ENCODE measurements around the gene LRRC49.
"Not testable (repeated sequence)": the region's sequence is repeated elsewhere in the genome, so short reads cannot be mapped to it uniquely, and the experiment has no call there.

The LRRC49 gene

DNA sequence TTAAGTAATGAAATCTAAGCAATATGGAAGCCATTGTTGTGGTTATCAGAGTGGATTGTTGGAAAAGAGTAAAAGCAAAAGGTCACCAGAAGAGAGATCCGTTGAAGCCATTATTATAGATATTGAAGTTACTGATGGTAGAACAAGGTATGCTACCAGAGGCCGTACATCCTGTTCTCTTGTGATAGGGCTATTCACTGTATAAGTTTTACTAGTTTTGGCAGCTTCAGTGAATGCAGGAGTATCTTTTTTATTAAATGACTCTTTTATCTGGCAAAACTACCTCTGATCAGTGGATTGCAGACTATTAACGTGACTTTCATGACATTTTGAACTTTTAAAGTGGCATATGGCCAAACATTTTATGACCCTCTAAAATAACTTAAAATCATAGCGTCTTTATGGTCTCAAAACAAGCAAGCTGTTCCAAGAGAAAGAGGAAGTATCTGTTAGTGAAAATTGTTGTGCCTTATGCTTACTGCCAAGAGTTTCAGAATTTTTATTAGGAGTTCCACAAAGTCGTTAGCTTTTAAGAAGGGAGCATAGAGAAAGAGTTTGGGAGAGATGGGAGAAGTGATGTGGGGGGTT, 102.9 kb downstream of the LRRC49 start:
- no peaks in the 10 kb centered on the region for H3K4me1 Mint-ChIP-seq
- H3K4me3 Mint-ChIP-seq: no peak overlapping the region
- TF ChIP-seq, protein P1, sequence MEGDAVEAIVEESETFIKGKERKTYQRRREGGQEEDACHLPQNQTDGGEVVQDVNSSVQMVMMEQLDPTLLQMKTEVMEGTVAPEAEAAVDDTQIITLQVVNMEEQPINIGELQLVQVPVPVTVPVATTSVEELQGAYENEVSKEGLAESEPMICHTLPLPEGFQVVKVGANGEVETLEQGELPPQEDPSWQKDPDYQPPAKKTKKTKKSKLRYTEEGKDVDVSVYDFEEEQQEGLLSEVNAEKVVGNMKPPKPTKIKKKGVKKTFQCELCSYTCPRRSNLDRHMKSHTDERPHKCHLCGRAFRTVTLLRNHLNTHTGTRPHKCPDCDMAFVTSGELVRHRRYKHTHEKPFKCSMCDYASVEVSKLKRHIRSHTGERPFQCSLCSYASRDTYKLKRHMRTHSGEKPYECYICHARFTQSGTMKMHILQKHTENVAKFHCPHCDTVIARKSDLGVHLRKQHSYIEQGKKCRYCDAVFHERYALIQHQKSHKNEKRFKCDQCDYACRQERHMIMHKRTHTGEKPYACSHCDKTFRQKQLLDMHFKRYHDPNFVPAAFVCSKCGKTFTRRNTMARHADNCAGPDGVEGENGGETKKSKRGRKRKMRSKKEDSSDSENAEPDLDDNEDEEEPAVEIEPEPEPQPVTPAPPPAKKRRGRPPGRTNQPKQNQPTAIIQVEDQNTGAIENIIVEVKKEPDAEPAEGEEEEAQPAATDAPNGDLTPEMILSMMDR (IDR thresholded peaks at IDR 0.05): no peak
- peaks cover 93% of the 10 kb centered on the region for H3K36me3 Mint-ChIP-seq (ENCODE audit: low read depth)
- H3K27me3 Mint-ChIP-seq (ENCODE audit: low read depth, poor library complexity): no peaks in the 10 kb centered on the region
- DNase-seq: no peak
- no peak overlapping the region for H3K27ac Mint-ChIP-seq
- H3K9me3 Mint-ChIP-seq: peaks cover 55% of the 10 kb centered on the region

DNA sequence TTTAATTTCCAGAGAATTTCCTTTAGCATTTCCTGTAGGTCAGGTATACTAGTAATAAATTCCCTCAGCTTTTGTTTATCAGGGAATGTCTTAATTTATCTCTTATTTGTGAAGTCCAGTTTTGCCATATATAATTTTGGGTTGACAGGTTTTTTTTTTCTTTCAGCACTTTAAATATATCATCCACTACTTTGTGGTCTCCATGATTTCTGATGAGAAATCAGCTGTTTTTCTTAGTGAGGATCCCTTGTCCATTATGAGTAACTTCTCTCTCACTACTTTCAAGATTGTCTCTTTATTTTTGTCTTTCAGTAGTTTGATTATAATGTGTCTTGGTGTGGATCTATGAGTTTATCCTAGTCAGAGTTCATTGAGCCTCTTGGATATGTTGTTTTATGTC, 105.7 kb downstream of the LRRC49 start:
- TF ChIP-seq, protein P1 (IDR thresholded peaks at IDR 0.05): no peak
- Mint-ChIP-seq H3K4me1 (no peaks in the 10 kb centered on the region), H3K9me3 (peaks cover 37% of the 10 kb centered on the region), H3K27ac (no peak overlapping the region), H3K36me3 (ENCODE audit: low read depth) (peaks cover 82% of the 10 kb centered on the region), H3K4me3 (no peak overlapping the region), H3K27me3 (ENCODE audit: low read depth, poor library complexity) (no peaks in the 10 kb centered on the region)
- DNase-seq: no peak

DNA sequence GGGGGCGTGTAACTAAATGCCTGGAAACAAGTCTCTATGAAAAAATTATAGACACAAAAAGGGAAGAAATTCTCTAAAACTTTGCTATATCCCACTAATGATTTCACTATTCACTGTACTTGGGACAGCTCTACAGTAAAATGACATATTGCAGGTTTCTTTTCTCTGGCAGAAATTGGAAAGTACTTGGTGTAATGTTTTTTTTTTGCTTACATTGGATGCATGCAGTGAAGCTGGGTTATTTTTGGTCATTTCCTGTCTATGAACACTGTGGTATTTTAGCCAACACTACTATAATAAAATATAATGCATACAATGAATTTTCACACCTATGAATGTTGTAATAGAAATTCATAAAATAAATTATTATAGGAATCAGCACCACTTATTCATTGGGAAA, 109.7 kb downstream of the LRRC49 start:
- Mint-ChIP-seq H3K4me1 (peaks cover 6% of the 10 kb centered on the region), H3K27me3 (ENCODE audit: low read depth, poor library complexity) (no peaks in the 10 kb centered on the region), H3K9me3 (peaks cover 31% of the 10 kb centered on the region), H3K36me3 (ENCODE audit: low read depth) (peaks cover 55% of the 10 kb centered on the region), H3K4me3 (no peak overlapping the region), H3K27ac (no peak overlapping the region)
- no peak for DNase-seq
- TF ChIP-seq, protein P1 (IDR thresholded peaks at IDR 0.05): no peak

DNA sequence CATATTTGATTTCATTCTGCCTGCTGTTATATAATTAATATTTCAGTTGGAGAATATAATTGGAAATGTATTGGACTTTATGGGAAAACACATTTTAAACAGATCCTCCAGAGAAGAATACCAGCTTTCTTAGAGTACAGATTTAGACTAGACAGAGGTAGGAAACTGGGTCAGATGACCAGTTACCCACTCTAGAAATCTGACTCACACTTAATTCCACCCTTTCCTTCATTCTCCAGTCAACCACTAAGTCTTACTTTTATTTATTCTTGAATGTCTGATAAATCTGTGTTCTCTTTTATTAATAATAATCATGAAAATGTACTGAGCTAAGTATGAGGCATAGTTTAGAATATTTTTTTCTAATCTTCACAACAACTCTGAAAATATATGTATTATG, 110.7 kb downstream of the LRRC49 start:
- peaks cover 6% of the 10 kb centered on the region for H3K4me1 Mint-ChIP-seq
- H3K27me3 Mint-ChIP-seq (ENCODE audit: low read depth, poor library complexity): no peaks in the 10 kb centered on the region
- H3K27ac Mint-ChIP-seq: no peak overlapping the region
- TF ChIP-seq, protein P1 (IDR thresholded peaks at IDR 0.05): no peak
- no peak overlapping the region for H3K4me3 Mint-ChIP-seq
- peaks cover 25% of the 10 kb centered on the region for H3K9me3 Mint-ChIP-seq
- peaks cover 45% of the 10 kb centered on the region for H3K36me3 Mint-ChIP-seq (ENCODE audit: low read depth)
- DNase-seq: no peak

DNA sequence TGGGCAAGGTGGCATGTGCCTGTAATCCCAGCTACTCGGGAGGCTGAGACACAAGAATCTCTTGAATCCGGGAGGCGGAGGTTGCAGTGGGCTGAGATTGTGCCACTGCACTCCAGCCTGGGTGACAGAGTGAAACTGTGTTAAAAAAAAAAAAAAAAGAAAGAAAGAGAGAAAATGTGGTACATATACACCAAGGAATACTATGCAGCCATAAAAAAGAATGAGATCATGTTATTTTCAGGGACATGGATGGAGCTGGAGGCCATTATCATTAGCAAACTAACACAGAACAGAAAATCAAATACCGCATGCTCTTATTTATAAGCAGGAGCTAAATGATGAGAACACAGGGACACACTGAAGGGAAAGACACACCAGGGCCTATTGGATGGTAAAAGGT, 111.9 kb downstream of the LRRC49 start:
- Mint-ChIP-seq H3K9me3 (peaks cover 13% of the 10 kb centered on the region), H3K36me3 (ENCODE audit: low read depth) (peaks cover 34% of the 10 kb centered on the region)
- DNase-seq; H3K27me3 Mint-ChIP-seq (ENCODE audit: low read depth, poor library complexity); H3K27ac Mint-ChIP-seq; H3K4me1 Mint-ChIP-seq; H3K4me3 Mint-ChIP-seq: not testable (repeated sequence)

DNA sequence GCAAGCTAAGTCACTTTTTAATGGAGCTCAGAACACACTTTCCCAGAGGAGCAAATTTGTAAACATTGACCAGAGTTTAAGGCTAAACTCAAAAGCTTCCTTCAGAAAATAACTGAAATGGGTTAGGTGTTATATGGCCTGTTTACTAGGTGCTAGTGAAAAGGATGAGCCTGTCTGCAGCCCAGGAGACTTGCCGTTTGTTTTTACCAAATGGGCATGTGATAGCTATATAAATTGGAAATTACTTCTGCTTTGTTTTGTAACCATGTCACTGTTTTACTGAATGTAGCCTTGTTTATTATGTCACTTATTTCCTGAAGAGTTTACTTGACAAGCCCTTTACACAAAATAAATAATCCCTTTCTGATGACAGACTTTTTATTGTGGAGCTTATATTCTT, 113.3 kb downstream of the LRRC49 start:
- H3K27me3 Mint-ChIP-seq (ENCODE audit: low read depth, poor library complexity): no peaks in the 10 kb centered on the region

More for the DNA sequence above, 113.3 kb downstream of the LRRC49 start:
- H3K9me3 Mint-ChIP-seq: no peaks in the 10 kb centered on the region
- H3K4me1 Mint-ChIP-seq: peaks cover 6% of the 10 kb centered on the region
- H3K4me3 Mint-ChIP-seq: no peak overlapping the region
- no peak for DNase-seq
- TF ChIP-seq, protein P1 (IDR thresholded peaks at IDR 0.05): no peak
- H3K36me3 Mint-ChIP-seq (ENCODE audit: low read depth): peaks cover 20% of the 10 kb centered on the region
- H3K27ac Mint-ChIP-seq: no peak overlapping the region
